Panc1 (cell line): ENCODE results near the gene ARHGDIA. TPM values are rescaled to one million over a fixed set of nuclear protein-coding genes. Genes with fewer than 3 reads are reported as not detected.

Experiments
- ATAC-seq: fragments of 200-7000 bp; cut with Tn5 transposase; 2 replicates; pipeline ENCODE4 v1.9.1; 2020; ENCODE audit warnings: mild to moderate bottlenecking, moderate library complexity
- BruUV-seq: library from RNA; stranded (reverse); fragments of 400-500 nt; replicated peaks from 2 replicates; lab custom pipeline; 2021; lab: Mats Ljungman, UMichigan
- CTCF ChIA-PET: fragments of 300-600 bp; sonication (Branson Sonifier 250); formaldehyde crosslinking; loops from one replicate; lab custom pipeline; 2022; ENCODE audit warnings: antibody characterized with exemption; lab: Charles Lee
- POLR2A ChIA-PET: fragments of 300-600 bp; sonication (Branson Sonifier 250); formaldehyde crosslinking; loops from one replicate; lab custom pipeline; 2022; ENCODE audit warnings: antibody characterized with exemption; lab: Charles Lee
- DNase-seq: peaks from one replicate; pipeline ENCODE4 v3.0.0-alpha.2; 2010; ENCODE audit warnings: low read depth, low spot score
- H3K27ac ChIP-seq: 2 replicates; pipeline ENCODE4 v1.5.1; 2011; ENCODE audit warnings: mild to moderate bottlenecking, low read length, inconsistent platforms
- H3K27me3 ChIP-seq: fragments of 200-500 bp; sonication (Bioruptor generic); 2 replicates; pipeline ENCODE4 v1.6.0; 2014; ENCODE audit warnings: low read length, inconsistent platforms; ENCODE audit not compliant: control insufficient read depth, insufficient read depth
- H3K36me3 ChIP-seq: fragments of 200-500 bp; sonication (Bioruptor generic); 2 replicates; pipeline ENCODE4 v1.5.1; 2014; ENCODE audit warnings: inconsistent platforms, mild to moderate bottlenecking, low read length, moderate library complexity; ENCODE audit not compliant: control insufficient read depth, insufficient read depth
- H3K4me1 ChIP-seq: 2 replicates; pipeline ENCODE4 v1.5.1; 2011; ENCODE audit warnings: inconsistent platforms, mild to moderate bottlenecking, low read length, moderate library complexity; ENCODE audit not compliant: control insufficient read depth, insufficient read depth
- H3K4me3 ChIP-seq, 2 experiments: 2 replicates each; pipeline ENCODE4 v1.5.1; 2011 to 2012; ENCODE audit warnings: low read depth in 2 of 2, low read length in 2 of 2, mild to moderate bottlenecking in 2 of 2, inconsistent platforms in 1 of 2, moderate library complexity in 1 of 2
- H3K9me3 ChIP-seq: fragments of 200-500 bp; sonication (Bioruptor generic); 2 replicates; pipeline ENCODE4 v1.5.1; 2014; ENCODE audit warnings: low read depth, mild to moderate bottlenecking, inconsistent platforms, low read length, moderate library complexity; ENCODE audit not compliant: control insufficient read depth, insufficient read depth
- CTCF ChIP-seq: fragments of 450-650 bp; IDR thresholded peaks from 2 replicates; pipeline ENCODE4 v1.5.1; 2017; ENCODE audit warnings: mild to moderate bottlenecking
- POLR2AphosphoS5 ChIP-seq: IDR thresholded peaks from 2 replicates; pipeline ENCODE4 v1.6.1; 2012; ENCODE audit warnings: mild to moderate bottlenecking, low read depth, low read length, moderate library complexity
- REST ChIP-seq, 2 experiments: IDR thresholded peaks; 2 replicates each; pipeline ENCODE4 v1.6.1; 2011 to 2012; ENCODE audit warnings: low read depth in 2 of 2, control low read depth in 1 of 2, low read length in 1 of 2, mild to moderate bottlenecking in 1 of 2, moderate library complexity in 1 of 2; ENCODE audit not compliant: insufficient read depth in 1 of 2
- SIN3A ChIP-seq: IDR thresholded peaks from 2 replicates; pipeline ENCODE4 v1.6.1; 2012; ENCODE audit warnings: low read depth, mild to moderate bottlenecking, low read length, moderate library complexity, borderline replicate concordance; ENCODE audit not compliant: insufficient read depth
- TCF7L2 ChIP-seq: IDR thresholded peaks from 2 replicates; pipeline ENCODE4 v1.6.1; 2011; ENCODE audit warnings: mild to moderate bottlenecking, low read depth, low read length, inconsistent platforms
- in situ Hi-C: cut with HindIII; loops from 2 replicates; pipeline ENCODE4 v1.10.0; 2016; ENCODE audit warnings: low sequenced_read_pairs, low pct_unique_long_range_greater_than_20kb
- intact Hi-C: fragments of 100-400 bp; cut with micrococcal nuclease; formaldehyde crosslinking; loops from one replicate; pipeline ENCODE4 v1.10.0; 2022; ENCODE audit not compliant: unreplicated experiment
- total RNA-seq: library from RNA; stranded (reverse); gene quantifications from one replicate; pipeline ENCODE4 v1.2.1, GENCODE V29; 2021; ENCODE audit not compliant: unreplicated experiment

ARHGDIA gene
- total RNA-seq, 1 experiment from 2014 or later = 420 TPM

GRCh38 chr17:81845361-81845760 lies 25.8 kb downstream of the ARHGDIA start:
- in situ Hi-C loops = no loop called here
- Histone ChIP-seq H3K27me3 (no peaks in the 10 kb centered on the region), H3K4me1 (no peaks in the 10 kb centered on the region), H3K4me3 (no peak overlapping the region), H3K36me3 (peaks cover 5% of the 10 kb centered on the region), H3K27ac (no peak overlapping the region), H3K9me3 (no peaks in the 10 kb centered on the region)
- ChIA-PET POLR2A (no interaction called here), CTCF (no interaction called here)
- ATAC-seq = no peak
- no TSS peak for BruUV-seq
- TF ChIP-seq CTCF = no peak
- no peak for TF ChIP-seq SIN3A
- TF ChIP-seq TCF7L2 = no peak
- no peak for TF ChIP-seq POLR2AphosphoS5
- no peak for TF ChIP-seq REST (IDR thresholded peaks at IDR 0.05; ENCODE audit: insufficient read depth in 1 of 2, low read depth in 2 of 2, low read length in 1 of 2)
- DNase-seq = no peak
- intact Hi-C loops = no loop called here

GRCh38 chr17:81844887-81845286 lies 26.2 kb downstream of the ARHGDIA start:
- no peak overlapping the region for H3K4me3 ChIP-seq
- in situ Hi-C loops = no loop called here
- peaks cover 5% of the 10 kb centered on the region for H3K36me3 ChIP-seq
- H3K27me3 ChIP-seq = no peaks in the 10 kb centered on the region
- intact Hi-C loops = no loop called here
- H3K27ac ChIP-seq = no peak overlapping the region
- no peak for ATAC-seq
- TF ChIP-seq TCF7L2 (no peak), SIN3A (no peak), POLR2AphosphoS5 (no peak), REST (IDR thresholded peaks at IDR 0.05; ENCODE audit: insufficient read depth in 1 of 2, low read depth in 2 of 2, low read length in 1 of 2) (no peak), CTCF (no peak)
- DNase-seq = no peak
- CTCF ChIA-PET = no interaction called here
- H3K9me3 ChIP-seq = no peaks in the 10 kb centered on the region
- POLR2A ChIA-PET = no interaction called here
- H3K4me1 ChIP-seq = no peaks in the 10 kb centered on the region
- no TSS peak for BruUV-seq
